ENCODE measurements around the gene CIBAR2.
"Not testable (repeated sequence)": the region's sequence is repeated elsewhere in the genome, so short reads cannot be mapped to it uniquely, and the experiment has no call there.

CIBAR2 gene

GRCh38 chr16:85054948-85055492, 57.3 kb downstream of the CIBAR2 start:
- DNase-seq (ENCODE audit: insufficient read length, low spot score), result no peak
- TF ChIP-seq, protein P1, sequence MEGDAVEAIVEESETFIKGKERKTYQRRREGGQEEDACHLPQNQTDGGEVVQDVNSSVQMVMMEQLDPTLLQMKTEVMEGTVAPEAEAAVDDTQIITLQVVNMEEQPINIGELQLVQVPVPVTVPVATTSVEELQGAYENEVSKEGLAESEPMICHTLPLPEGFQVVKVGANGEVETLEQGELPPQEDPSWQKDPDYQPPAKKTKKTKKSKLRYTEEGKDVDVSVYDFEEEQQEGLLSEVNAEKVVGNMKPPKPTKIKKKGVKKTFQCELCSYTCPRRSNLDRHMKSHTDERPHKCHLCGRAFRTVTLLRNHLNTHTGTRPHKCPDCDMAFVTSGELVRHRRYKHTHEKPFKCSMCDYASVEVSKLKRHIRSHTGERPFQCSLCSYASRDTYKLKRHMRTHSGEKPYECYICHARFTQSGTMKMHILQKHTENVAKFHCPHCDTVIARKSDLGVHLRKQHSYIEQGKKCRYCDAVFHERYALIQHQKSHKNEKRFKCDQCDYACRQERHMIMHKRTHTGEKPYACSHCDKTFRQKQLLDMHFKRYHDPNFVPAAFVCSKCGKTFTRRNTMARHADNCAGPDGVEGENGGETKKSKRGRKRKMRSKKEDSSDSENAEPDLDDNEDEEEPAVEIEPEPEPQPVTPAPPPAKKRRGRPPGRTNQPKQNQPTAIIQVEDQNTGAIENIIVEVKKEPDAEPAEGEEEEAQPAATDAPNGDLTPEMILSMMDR (IDR thresholded peaks at IDR 0.05; ENCODE audit: insufficient read depth, missing control alignments), result no peak
- FAIRE-seq, result no peak

DNA sequence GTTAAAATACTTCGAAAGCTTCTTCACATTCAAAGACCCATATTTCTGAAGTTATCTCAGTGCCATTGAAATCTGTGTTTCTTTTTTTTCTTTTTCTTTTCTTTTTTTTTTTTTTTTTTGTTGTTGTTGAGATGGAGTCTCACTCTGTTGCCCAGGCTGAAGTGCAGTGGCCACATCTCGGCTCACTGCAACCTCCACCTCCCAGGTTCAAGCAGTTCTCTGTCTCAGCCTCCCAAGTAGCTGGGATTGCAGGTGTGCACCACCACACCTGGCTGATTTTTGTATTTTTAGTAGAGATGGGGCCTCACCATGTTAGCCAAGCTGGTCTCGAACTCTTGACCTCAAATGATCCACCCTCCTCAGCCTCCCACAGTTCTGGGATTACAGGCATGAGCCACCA, 58.0 kb downstream of the CIBAR2 start:
- FAIRE-seq; DNase-seq (ENCODE audit: insufficient read length, low spot score): not testable (repeated sequence)

DNA sequence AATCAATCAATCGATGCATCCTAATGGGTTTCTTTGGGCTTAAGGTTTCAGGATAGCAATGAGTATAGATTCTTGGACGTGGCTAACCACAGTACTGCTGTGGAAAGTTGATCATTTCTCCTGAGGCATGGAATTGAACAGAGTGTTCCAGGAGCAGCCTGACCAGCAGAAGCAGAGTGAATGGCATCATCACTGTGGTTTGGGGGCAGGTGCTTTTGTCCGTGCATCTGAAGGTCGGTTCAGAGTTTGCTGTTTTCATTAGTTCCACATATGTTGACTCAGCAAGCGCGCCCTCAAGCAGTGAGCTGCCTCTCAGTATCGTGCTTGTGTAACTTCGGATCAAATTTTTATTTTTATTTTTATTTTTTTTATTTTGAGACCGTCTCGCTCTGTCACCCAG, 59.7 kb downstream of the CIBAR2 start:
- FAIRE-seq (no peak), DNase-seq (ENCODE audit: insufficient read length, low spot score) (no peak)
- TF ChIP-seq, protein P1 (IDR thresholded peaks at IDR 0.05; ENCODE audit: insufficient read depth, missing control alignments), result no peak

DNA sequence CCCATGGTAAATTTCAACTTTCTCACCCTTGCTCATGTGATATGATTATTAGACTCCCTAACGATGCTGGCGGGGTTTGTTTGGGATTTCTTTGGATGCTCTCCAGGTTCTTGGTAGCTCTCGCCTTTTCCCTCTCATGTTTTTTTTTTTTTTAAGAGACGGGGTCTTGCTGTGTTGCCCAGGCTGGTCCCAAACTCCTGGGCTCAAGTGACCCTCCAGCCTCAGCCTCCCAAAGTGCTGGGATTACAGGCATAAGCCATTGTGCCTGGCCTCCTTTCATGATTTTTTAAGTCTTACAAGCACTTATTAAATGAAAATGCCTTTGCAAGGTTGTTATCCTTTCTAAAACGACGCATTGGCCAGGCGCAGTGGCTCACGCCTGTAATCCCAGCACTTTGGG, 60.6 kb downstream of the CIBAR2 start:
- TF ChIP-seq, protein P1 (IDR thresholded peaks at IDR 0.05; ENCODE audit: insufficient read depth, missing control alignments), result no peak
- FAIRE-seq (no peak), DNase-seq (ENCODE audit: insufficient read length, low spot score) (no peak)

- TF ChIP-seq, protein P1 (IDR thresholded peaks at IDR 0.05; ENCODE audit: insufficient read depth, missing control alignments), result no peak
- DNase-seq (ENCODE audit: insufficient read length, low spot score), result no peak
- FAIRE-seq, result no peak
These were observed 61.1 kb downstream of the CIBAR2 start for GRCh38 chr16:85051067-85051581.

- FAIRE-seq (no peak), DNase-seq (ENCODE audit: insufficient read length, low spot score) (no peak)
- TF ChIP-seq, protein P1 (IDR thresholded peaks at IDR 0.05; ENCODE audit: insufficient read depth, missing control alignments), result no peak
These were observed 62.5 kb downstream of the CIBAR2 start for GRCh38 chr16:85049706-85050305.

DNA sequence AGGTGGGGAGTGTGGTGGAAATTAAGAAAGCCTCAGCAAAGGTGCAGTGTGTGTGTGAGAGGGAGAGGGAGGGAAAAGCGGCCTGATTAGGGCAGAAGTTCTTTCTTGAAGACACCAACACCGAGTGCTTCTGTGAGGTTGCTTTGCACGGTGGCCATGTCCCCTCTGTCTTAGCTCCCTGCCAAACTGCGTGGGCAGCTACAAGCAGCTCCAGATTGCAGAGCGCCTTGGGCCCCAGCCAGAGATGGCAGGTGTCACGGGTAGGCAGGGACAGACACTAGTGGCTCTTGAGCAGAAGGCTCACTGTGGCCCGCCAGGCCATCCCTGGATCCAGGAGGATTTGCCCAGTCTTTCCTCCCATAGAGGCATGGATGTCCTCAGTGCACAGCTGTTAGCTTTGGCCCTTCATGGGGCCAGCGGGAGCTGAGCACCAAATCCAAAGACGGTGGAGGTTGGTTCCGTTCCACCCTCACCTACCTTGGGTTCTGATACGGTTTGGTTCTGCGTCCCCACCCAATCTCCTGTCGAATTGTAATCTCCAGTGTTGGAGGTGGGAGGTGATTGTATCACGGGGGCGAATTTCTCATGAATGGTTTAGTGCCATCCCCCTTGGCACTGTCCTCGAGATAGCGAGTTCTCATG, 63.2 kb downstream of the CIBAR2 start:
- FAIRE-seq, result no peak
- TF ChIP-seq, protein P1 (IDR thresholded peaks at IDR 0.05; ENCODE audit: insufficient read depth, missing control alignments), result no peak
- no peak for DNase-seq (ENCODE audit: insufficient read length, low spot score)

Data from D721Med (cell line).